Kidney (tissue), 14 donors: ENCODE data around the gene LTA4H. TPM values are rescaled to one million over a fixed set of nuclear protein-coding genes. Genes with fewer than 3 reads are reported as not detected.
A peak's percentile ranks its signal among the peaks of the same experiment; 100 is the strongest.

Source experiments
- DNase-seq, 5 donors: peaks; one replicate each; pipeline ENCODE4 v3.0.0-alpha.2; 2013 to 2020
- FAIRE-seq: peaks from 2 replicates; lab custom pipeline; 2012; peaks lifted over from hg19 to GRCh38; lab: Jason Lieb, UNC
- H3K27ac ChIP-seq, 2 donors: one replicate each; pipeline ENCODE4 v1.7.0; 2013; ENCODE audit warnings: low read depth in 2 of 2, low read length in 2 of 2, inconsistent platforms in 1 of 2
- H3K27me3 ChIP-seq: one replicate; pipeline ENCODE4 v1.7.1; 2013; ENCODE audit warnings: low read length, inconsistent platforms; ENCODE audit not compliant: control insufficient read depth, insufficient read depth
- H3K36me3 ChIP-seq, 3 donors: one replicate each; pipeline versions ENCODE4 v1.7.0 to v1.7.1; 2013; ENCODE audit warnings: low read length in 3 of 3, control low read depth in 1 of 3, inconsistent platforms in 1 of 3; ENCODE audit not compliant: insufficient read depth in 3 of 3, control insufficient read depth in 2 of 3
- H3K4me1 ChIP-seq, 3 donors: one replicate each; pipeline versions ENCODE4 v1.7.0 to v1.7.1; 2013; ENCODE audit warnings: low read length in 3 of 3, inconsistent platforms in 1 of 3, low read depth in 1 of 3; ENCODE audit not compliant: control insufficient read depth in 2 of 3, insufficient read depth in 2 of 3
- H3K4me3 ChIP-seq, 3 donors: one replicate each; pipeline versions ENCODE4 v1.7.0 to v1.8.1; 2013; ENCODE audit warnings: low read length in 3 of 3, control low read depth in 1 of 3, inconsistent platforms in 1 of 3
- H3K9ac ChIP-seq, 3 donors: one replicate each; pipeline versions ENCODE4 v1.7.0 to v1.7.1; 2013; ENCODE audit warnings: low read length in 3 of 3, control low read depth in 1 of 3, inconsistent platforms in 1 of 3
- H3K9me3 ChIP-seq, 3 donors: one replicate each; pipeline versions ENCODE4 v1.7.0 to v1.7.1; 2013; ENCODE audit warnings: low read length in 3 of 3, control low read depth in 1 of 3, inconsistent platforms in 1 of 3; ENCODE audit not compliant: control insufficient read depth in 2 of 3, insufficient read depth in 1 of 3
- intact Hi-C: fragments of 100-400 bp; cut with DNase I; formaldehyde crosslinking; loops from one replicate; pipeline ENCODE4 v1.11.1; 2022
- polyA plus RNA-seq: library from polyadenylated mRNA; stranded (reverse); fragments of 350-450 nt; fragmentation: Illumina TruSeq; extraction: RNeasy Lipid Tissue Mini Kit (QIAGEN cat#74804); gene quantifications from one replicate; pipeline ENCODE4 v1.2.3, GENCODE V29; 2014; ENCODE audit warnings: low read depth, low replicate concordance; ENCODE audit not compliant: insufficient read depth
- total RNA-seq: library from RNA; stranded (reverse); fragmentation: NEBNext Ultra II Directional; extraction: Animal tissue kit (Norgen Biotek cat#: 25700); gene quantifications from one replicate; pipeline ENCODE4 v1.2.1, GENCODE V29; 2021
- TF ChIP-seq, protein P1 (sequence below): IDR thresholded peaks from 3 replicates; pipeline ENCODE4 v1.5.1; 2012; ENCODE audit warnings: mild to moderate bottlenecking, moderate library complexity, borderline replicate concordance; ENCODE audit not compliant: insufficient read depth; ENCODE audit errors: extremely low read depth
- donor health status: control.
- donor health status: control.
- donor health status: control.
- donor health status: control.
- donor health status: control.
- donor health status: DM: yes; HTN: yes; CAD: no.
- donor health status: Normal renal cell carcinoma (clear cell type).

The LTA4H gene
- total and polyA plus RNA-seq, 2 donors from 2014 or later, result 56.5 to 57.4 TPM

- FAIRE-seq (no peak), DNase-seq (no peak)
- Histone ChIP-seq H3K27ac (no peak within 1 kb of the TSS), H3K9me3 (no peaks in the 10 kb centered on the region), H3K4me1 (no peaks in the 10 kb centered on the region), H3K27me3 (no peaks in the 10 kb centered on the region), H3K9ac (no peak within 1 kb of the TSS), H3K4me3 (no peak within 1 kb of the TSS), H3K36me3 (no peaks in the 10 kb centered on the region)
- TF ChIP-seq, protein P1, sequence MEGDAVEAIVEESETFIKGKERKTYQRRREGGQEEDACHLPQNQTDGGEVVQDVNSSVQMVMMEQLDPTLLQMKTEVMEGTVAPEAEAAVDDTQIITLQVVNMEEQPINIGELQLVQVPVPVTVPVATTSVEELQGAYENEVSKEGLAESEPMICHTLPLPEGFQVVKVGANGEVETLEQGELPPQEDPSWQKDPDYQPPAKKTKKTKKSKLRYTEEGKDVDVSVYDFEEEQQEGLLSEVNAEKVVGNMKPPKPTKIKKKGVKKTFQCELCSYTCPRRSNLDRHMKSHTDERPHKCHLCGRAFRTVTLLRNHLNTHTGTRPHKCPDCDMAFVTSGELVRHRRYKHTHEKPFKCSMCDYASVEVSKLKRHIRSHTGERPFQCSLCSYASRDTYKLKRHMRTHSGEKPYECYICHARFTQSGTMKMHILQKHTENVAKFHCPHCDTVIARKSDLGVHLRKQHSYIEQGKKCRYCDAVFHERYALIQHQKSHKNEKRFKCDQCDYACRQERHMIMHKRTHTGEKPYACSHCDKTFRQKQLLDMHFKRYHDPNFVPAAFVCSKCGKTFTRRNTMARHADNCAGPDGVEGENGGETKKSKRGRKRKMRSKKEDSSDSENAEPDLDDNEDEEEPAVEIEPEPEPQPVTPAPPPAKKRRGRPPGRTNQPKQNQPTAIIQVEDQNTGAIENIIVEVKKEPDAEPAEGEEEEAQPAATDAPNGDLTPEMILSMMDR, result no peak
- intact Hi-C loops, result no loop called here
Measured at GRCh38 chr12:95996034-95996658, 39.2 kb downstream of the LTA4H start, which contains the start of gene HAL. TSS of gene HAL (minus strand) at chr12:95996344. CDS start at chr12:95995910, 434 bp downstream.

- H3K36me3 ChIP-seq, result no peaks in the 10 kb centered on the region
- intact Hi-C loops, result no loop called here
- no peaks in the 10 kb centered on the region for H3K27me3 ChIP-seq
- DNase-seq, result peak in 1 of 5 donors; percentile 63
- H3K4me3 ChIP-seq, result no peak overlapping the region
- no peaks in the 10 kb centered on the region for H3K4me1 ChIP-seq
- no peak overlapping the region for H3K27ac ChIP-seq
- no peak for FAIRE-seq
- no peaks in the 10 kb centered on the region for H3K9me3 ChIP-seq
- no peak overlapping the region for H3K9ac ChIP-seq
- TF ChIP-seq, protein P1, result no peak
Measured at GRCh38 chr12:95995238-95996031, 40.0 kb downstream of the LTA4H start.

- Histone ChIP-seq H3K27ac (no peak overlapping the region), H3K4me1 (no peaks in the 10 kb centered on the region), H3K9ac (no peak overlapping the region), H3K9me3 (no peaks in the 10 kb centered on the region), H3K27me3 (no peaks in the 10 kb centered on the region), H3K36me3 (no peaks in the 10 kb centered on the region), H3K4me3 (no peak overlapping the region)
- no peak for FAIRE-seq
- TF ChIP-seq, protein P1, result no peak
- DNase-seq, result no peak
- intact Hi-C loops, result no loop called here
Measured at GRCh38 chr12:95994476-95994875, 40.9 kb downstream of the LTA4H start.
